HepG2 (cell line): ENCODE data around the gene FRMD4A. TPM values are rescaled to one million over a fixed set of nuclear protein-coding genes. Genes with fewer than 3 reads are reported as not detected.

Source experiments
- JARID2 ChIP-seq: sonication (generic); formaldehyde crosslinking; IDR thresholded peaks from 2 replicates; pipeline ENCODE4 v1.8.1; 2023; ENCODE audit warnings: missing genetic modification reagents, inconsistent platforms; ENCODE audit not compliant: insufficient replicate concordance
- MAF1 ChIP-seq: sonication (generic); formaldehyde crosslinking; IDR thresholded peaks from 2 replicates; pipeline ENCODE4 v1.5.0; 2020; ENCODE audit warnings: missing genetic modification reagents, borderline replicate concordance
- U2AF2 ChIP-seq: fragments of 200-400 bp; formaldehyde crosslinking; IDR thresholded peaks from 2 replicates; pipeline ENCODE4 v1.6.1; 2017; ENCODE audit warnings: low read depth, mild to moderate bottlenecking, low read length
- ZSCAN12 ChIP-seq: sonication (generic); formaldehyde crosslinking; IDR thresholded peaks from 2 replicates; pipeline ENCODE4 v1.9.0; 2021; ENCODE audit warnings: mild to moderate bottlenecking, missing genetic modification reagents
- ZSCAN25 ChIP-seq: sonication (generic); formaldehyde crosslinking; IDR thresholded peaks from 2 replicates; pipeline ENCODE4 v1.8.0; 2022; ENCODE audit warnings: mild to moderate bottlenecking, missing genetic modification reagents
- polyA plus RNA-seq, 8 experiments: library from polyadenylated mRNA; depleted of rRNA in 3 of 8; stranded (reverse) in 7 of 8; unstranded in 1 of 8; fragments of >200 nt; fragmentation: Illumina TruSeq in 4 of 8; extraction: Trizol in 4 of 8; gene quantifications; 2 replicates each; pipeline versions ENCODE4 v1.2.1 to v1.2.3, GENCODE V29; 2011 to 2016; ENCODE audit warnings: low read depth in 4 of 8, missing spikeins in 1 of 8, mixed read lengths in 1 of 8; ENCODE audit not compliant: insufficient read depth in 1 of 8
- total RNA-seq, 5 experiments: library from RNA; depleted of rRNA; stranded (reverse); fragments of >200 nt; fragmentation: Illumina TruSeq; extraction: Trizol; gene quantifications; 2 replicates each; pipeline ENCODE4 v1.2.3, GENCODE V29; 2016; ENCODE audit warnings: low read depth in 1 of 5
- TF ChIP-seq, protein P1 (sequence below): sonication (generic); formaldehyde crosslinking; IDR thresholded peaks from one replicate; pipeline ENCODE4 v1.5.1; 2020; ENCODE audit warnings: mild to moderate bottlenecking, missing genetic modification reagents; ENCODE audit errors: not compliant biosample characterization
- TF ChIP-seq, protein P2 (sequence below): sonication (generic); formaldehyde crosslinking; IDR thresholded peaks from 2 replicates; pipeline ENCODE4 v1.4.0; 2020; ENCODE audit warnings: missing genetic modification reagents

The FRMD4A gene
- total and polyA plus RNA-seq, 2 of the 13 experiments (the other 11 are each of a cell fraction or from before 2014, with no cell fraction given), result 0.09 to 0.26 TPM

DNA sequence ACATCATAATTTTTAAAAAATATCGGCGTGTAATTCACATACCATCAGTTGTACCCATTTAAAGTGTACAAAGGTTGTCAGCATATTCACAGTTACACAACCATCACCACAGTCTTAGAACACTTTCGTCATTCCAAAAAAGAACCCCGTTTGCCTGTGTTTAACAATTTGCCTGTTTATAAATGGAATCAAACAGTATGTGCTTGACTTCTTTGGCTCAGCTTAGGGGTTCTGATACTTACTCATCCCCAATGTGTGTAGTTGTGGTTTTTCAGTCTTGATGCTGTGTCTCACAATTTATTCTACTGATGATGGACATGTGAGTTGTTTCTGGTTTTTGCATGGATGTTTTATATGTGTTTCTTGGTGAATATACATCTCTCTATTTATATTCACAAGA, 693.9 kb downstream of the FRMD4A start (continued):
- TF ChIP-seq ZSCAN25 (CRISPR knock-in tag) (no peak), MAF1 (CRISPR knock-in tag) (no peak), ZSCAN12 (CRISPR knock-in tag) (no peak), JARID2 (CRISPR knock-in tag) (no peak), U2AF2 (no peak)
- TF ChIP-seq, protein P1, sequence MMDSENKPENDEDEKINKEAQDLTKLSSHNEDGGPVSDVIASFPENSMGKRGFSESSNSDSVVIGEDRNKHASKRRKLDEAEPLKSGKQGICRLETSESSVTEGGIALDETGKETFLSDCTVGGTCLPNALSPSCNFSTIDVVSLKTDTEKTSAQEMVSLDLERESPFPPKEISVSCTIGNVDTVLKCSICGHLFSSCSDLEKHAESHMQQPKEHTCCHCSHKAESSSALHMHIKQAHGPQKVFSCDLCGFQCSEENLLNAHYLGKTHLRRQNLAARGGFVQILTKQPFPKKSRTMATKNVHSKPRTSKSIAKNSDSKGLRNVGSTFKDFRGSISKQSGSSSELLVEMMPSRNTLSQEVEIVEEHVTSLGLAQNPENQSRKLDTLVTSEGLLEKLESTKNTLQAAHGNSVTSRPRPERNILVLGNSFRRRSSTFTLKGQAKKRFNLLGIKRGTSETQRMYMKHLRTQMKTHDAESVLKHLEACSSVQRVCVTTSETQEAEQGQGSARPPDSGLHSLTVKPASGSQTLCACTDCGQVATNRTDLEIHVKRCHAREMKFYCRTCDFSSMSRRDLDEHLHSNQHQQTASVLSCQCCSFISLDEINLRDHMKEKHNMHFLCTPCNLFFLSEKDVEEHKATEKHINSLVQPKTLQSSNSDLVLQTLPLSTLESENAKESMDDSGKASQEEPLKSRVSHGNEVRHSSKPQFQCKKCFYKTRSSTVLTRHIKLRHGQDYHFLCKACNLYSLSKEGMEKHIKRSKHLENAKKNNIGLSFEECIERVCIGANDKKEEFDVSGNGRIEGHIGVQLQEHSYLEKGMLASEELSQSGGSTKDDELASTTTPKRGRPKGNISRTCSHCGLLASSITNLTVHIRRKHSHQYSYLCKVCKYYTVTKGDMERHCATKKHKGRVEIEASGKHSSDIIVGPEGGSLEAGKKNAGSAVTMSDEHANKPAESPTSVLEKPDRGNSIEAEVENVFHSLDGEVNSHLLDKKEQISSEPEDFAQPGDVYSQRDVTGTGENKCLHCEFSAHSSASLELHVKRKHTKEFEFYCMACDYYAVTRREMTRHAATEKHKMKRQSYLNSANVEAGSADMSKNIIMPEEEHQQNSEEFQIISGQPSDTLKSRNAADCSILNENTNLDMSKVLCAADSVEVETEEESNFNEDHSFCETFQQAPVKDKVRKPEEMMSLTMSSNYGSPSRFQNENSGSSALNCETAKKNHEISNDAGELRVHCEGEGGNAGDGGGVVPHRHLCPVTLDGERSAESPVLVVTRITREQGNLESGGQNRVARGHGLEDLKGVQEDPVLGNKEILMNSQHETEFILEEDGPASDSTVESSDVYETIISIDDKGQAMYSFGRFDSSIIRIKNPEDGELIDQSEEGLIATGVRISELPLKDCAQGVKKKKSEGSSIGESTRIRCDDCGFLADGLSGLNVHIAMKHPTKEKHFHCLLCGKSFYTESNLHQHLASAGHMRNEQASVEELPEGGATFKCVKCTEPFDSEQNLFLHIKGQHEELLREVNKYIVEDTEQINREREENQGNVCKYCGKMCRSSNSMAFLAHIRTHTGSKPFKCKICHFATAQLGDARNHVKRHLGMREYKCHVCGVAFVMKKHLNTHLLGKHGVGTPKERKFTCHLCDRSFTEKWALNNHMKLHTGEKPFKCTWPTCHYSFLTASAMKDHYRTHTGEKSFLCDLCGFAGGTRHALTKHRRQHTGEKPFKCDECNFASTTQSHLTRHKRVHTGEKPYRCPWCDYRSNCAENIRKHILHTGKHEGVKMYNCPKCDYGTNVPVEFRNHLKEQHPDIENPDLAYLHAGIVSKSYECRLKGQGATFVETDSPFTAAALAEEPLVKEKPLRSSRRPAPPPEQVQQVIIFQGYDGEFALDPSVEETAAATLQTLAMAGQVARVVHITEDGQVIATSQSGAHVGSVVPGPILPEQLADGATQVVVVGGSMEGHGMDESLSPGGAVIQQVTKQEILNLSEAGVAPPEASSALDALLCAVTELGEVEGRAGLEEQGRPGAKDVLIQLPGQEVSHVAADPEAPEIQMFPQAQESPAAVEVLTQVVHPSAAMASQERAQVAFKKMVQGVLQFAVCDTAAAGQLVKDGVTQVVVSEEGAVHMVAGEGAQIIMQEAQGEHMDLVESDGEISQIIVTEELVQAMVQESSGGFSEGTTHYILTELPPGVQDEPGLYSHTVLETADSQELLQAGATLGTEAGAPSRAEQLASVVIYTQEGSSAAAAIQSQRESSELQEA, result no peak
- TF ChIP-seq, protein P2, sequence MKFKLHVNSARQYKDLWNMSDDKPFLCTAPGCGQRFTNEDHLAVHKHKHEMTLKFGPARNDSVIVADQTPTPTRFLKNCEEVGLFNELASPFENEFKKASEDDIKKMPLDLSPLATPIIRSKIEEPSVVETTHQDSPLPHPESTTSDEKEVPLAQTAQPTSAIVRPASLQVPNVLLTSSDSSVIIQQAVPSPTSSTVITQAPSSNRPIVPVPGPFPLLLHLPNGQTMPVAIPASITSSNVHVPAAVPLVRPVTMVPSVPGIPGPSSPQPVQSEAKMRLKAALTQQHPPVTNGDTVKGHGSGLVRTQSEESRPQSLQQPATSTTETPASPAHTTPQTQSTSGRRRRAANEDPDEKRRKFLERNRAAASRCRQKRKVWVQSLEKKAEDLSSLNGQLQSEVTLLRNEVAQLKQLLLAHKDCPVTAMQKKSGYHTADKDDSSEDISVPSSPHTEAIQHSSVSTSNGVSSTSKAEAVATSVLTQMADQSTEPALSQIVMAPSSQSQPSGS (CRISPR knock-in tag), result no peak
